Right renal cortex interstitium (tissue), 3 donors: ENCODE data around the gene ADGRL1. TPM values are rescaled to one million over a fixed set of nuclear protein-coding genes. Genes with fewer than 3 reads are reported as not detected.
"Not testable (repeated sequence)": the region's sequence is repeated elsewhere in the genome, so short reads cannot be mapped to it uniquely, and the experiment has no call there.

Experiments used
- DNase-seq, 3 donors: peaks; one replicate each; pipeline ENCODE4 v3.0.0-alpha.2; 2013; ENCODE audit warnings: low read depth in 3 of 3, low spot score in 2 of 3
- polyA plus RNA-seq, 3 donors: library from polyadenylated mRNA; unstranded; fragments of 120-200 nt; gene quantifications; one replicate each; pipeline ENCODE4 v1.2.1, GENCODE V29; 2013; ENCODE audit not compliant: insufficient read length in 3 of 3

Gene ADGRL1
- polyA plus RNA-seq, 3 donors: 30.9 to 37.7 (median 32.3) TPM

- DNase-seq: not testable (repeated sequence)
These were observed 15.4 kb upstream of the ADGRL1 start for GRCh38 chr19:14221345-14221744.

DNA sequence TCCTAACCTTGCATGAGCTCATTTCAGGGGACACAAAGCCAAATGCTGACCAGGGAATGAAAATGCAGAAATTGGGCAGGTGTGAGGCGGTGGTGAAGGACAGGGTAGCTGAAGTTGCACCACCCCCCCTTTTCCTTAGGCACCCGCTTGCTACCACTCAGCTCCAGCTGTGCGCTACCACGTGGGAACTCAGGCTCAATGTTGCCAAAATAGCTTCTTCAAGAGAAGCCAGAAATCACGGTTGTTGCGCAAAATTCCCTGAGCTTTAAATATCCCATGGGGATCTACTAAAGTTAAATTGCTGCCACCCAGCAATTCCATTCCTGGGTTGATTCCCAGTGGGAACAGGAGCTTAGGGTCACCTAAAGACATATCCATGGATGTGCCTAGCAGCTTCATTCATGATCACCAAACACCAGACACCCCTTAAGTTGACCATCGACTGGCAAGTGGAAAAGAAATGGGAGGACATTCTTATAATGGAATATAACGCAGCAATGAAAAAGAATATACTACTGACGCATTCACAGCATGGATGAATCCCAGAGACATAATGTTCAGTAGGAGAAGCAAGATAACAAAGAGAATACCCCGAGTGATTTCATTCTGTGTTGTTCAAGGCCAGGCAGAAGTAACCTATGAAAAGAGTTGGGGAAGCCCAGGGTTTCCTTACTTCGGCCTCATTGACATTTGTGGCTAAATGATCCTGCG lies 12.8 kb upstream of the ADGRL1 start:
- no peak for DNase-seq

- not testable (repeated sequence) for DNase-seq
These were observed 11.9 kb upstream of the ADGRL1 start for GRCh38 chr19:14217886-14218285.

DNA sequence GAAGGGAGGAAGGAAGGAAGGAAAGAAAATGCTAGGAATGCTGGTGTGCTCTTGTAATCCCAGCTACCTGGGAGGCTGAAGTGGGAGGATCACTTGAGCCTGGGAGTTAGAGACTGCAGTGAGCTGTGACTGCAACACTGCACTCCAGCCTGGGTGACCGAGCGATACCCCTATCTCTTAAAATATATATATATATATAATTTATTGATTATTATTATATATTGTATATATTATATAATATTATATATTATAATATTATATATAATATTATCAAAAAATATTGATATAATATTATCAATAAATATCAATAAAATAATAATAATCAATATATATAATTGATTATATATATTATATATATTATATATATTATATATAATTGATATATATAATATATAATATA lies 8.6 kb upstream of the ADGRL1 start:
- no peak for DNase-seq

- DNase-seq: not testable (repeated sequence)
These were observed 4.2 kb upstream of the ADGRL1 start for GRCh38 chr19:14210182-14210581.

DNA sequence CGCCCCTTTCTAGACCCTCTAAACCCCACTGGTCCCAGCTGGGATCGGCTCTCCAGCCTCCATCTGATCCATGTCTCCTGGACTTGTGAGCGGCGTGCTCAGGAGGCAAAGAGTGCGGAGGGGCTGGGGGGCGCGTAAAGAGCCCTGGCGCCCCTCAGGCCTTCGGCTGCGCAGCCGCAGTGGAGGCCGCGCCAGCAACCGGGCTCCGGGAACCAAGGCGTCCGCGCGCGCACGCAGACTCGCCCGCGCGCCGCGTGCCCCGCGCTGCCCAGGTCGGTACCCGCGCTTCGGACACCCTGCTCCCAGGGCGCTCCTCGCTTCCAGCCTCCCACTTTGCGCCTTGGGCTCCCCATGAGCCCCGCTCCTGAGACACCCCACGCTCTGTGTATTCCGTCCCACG lies 3.4 kb upstream of the ADGRL1 start:
- not testable (repeated sequence) for DNase-seq

- DNase-seq: not testable (repeated sequence)
These were observed 2.5 kb upstream of the ADGRL1 start for GRCh38 chr19:14208496-14208895.

- not testable (repeated sequence) for DNase-seq
These were observed 1.8 kb upstream of the ADGRL1 start for GRCh38 chr19:14207796-14208195.

DNA sequence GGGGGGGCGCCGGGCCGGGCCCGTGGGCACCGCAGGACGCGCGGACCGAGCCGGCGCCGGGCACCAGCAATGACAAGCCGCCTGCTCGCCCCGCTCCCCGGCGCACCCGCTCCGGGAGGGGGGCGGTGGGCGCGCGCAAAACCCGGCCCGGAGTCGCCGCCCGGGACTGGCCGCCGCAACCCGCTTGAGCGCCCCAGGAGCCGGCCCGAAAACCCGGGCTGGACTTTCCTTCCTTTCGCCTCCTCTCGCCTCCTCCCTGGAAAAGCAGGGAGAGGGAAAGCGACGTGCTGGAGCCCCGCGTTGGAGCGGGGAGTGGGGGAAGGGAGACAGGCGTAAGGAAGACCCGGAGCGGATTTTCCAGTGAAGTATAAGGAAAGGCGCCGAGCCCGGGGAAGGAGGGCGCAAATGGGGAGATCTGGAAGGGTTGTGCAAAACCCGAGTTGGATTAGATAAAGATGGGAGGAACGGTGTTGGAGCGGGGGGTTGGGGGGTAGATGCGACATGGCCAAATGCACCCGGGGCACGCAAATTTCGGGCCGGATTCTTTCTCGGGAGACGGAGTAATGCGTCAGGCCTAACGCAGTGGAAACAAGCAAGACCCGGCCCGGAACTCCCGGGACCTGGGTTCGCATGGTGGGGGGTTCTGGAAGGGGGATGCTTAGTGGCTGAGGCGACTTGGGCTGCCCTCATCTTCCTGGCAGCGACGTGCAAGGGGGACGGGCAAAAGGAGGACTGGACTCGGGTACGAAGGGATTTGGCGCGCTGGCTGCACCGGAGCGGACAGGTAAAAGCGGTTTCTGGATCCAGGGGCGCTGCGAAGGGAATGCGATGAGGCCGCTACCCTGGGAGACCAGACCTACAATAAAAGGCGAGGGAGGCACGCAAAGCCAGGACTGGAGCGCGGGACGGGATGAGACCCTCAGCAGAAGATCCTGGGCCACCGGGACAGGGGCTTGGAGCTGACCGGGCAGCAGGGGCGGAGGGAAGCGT lies 1.1 kb upstream of the ADGRL1 start:
- peak; percentile 92 to 96 (median 95) for DNase-seq

- not testable (repeated sequence) for DNase-seq
These were observed 339 bp upstream of the ADGRL1 start for GRCh38 chr19:14206308-14206707.

DNA sequence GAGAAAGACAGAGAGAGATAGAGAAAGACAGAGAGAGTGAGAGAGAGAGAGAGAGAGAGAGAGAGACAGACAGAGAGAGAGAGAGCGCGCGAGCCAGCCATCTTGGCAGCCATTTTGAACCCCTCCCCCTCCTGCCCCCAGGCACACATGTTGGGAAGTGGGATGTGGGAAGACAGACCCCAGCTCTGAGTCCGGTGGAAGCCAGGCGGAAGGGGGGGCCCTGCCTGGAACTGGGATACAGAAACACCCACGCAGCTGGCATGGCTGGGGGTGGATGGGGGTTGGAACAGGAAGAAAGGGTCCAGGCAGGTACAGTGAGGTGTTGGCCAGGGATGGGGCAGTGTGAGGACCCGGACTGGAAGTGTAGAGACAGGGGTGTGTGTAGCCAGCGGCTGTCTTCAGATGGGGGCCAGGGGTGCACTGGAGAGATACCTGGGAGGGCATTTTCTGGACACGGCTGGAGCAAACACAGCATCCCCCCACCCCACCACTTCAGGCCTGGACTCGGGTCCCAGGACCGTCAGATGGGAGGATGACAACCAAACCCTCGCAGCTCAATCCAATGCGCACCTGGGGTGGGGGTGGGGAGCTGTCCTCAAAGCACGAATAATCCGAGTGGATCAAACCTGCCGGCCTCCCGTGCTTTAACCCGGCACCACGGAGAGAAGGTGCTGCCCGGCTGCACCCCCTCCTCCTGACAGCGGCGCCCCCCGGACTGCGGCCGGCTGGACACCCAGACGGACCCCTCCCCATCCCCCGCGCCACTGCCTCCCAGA lies 1.1 kb downstream of the ADGRL1 start:
- not testable (repeated sequence) for DNase-seq

GRCh38 chr19:14204219-14204618 lies 1.8 kb downstream of the ADGRL1 start:
- DNase-seq: not testable (repeated sequence)

DNA sequence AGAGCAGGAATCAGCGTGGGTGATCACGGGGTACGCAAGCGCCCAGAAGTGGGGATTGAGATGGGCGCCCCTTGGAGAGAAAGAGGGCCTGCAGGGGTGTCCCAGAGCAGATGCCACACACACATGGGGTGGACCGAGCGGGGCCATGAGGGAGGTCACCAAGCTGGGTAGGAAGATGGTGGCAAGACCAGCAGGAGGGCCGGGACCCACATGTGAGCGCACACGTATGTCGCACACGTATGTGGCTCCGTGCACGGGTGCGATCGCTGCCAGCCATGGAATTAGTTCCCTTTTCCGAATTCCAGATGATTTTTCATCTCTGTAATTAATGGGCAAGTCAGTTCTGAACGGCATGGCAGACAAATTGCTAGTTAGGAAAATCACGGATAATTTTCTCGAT lies 2.2 kb downstream of the ADGRL1 start:
- not testable (repeated sequence) for DNase-seq

DNA sequence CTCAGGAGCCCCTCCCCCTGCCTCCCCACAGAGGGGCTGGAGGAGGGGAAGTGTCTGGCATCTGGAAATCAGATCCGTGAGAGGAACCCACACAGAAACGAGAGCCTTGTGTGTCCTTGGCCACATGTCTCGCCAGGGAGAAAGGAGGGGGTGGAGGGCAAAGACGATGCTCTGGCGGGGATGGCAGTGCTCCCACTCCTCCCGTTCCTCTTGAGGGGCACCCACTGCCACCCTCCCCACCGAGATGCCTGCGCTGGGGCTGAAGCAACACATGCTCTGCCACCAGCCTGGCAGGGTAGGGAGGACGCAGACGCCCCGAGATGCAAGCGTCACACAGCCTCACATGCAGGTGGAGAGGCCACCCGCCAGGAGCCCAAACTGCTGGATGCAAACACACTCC lies 2.8 kb downstream of the ADGRL1 start:
- DNase-seq: no peak

GRCh38 chr19:14201481-14201880 lies 4.5 kb downstream of the ADGRL1 start:
- DNase-seq: not testable (repeated sequence)

GRCh38 chr19:14200147-14200841 lies 5.7 kb downstream of the ADGRL1 start:
- DNase-seq: not testable (repeated sequence)

GRCh38 chr19:14198384-14199376 lies 7.3 kb downstream of the ADGRL1 start:
- DNase-seq: no peak

GRCh38 chr19:14197882-14198281 lies 8.1 kb downstream of the ADGRL1 start:
- DNase-seq: no peak

DNA sequence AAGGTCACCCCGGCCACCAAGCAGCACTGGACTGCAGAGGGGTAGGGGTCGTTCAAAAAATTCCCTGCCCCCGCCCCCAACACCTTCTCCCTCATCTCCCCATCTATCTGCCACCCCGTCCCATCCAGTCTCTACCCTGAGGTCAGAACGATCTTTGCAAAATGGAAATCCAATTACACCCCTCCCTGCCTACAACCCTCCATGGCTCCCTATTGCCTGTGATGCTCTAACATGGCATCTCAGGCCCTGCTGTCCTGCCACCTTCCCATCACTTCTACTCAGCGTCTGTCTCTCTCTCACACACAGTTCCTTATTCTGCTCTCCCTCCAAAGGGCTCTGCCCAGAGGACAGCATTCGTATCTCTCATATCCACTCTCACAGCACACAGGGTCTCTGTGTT lies 8.7 kb downstream of the ADGRL1 start:
- DNase-seq: not testable (repeated sequence)
